ENCODE data around the gene LCP2. TPM values are rescaled to one million over a fixed set of nuclear protein-coding genes. Genes with fewer than 3 reads are reported as not detected.

LCP2 gene
- total RNA-seq, 1 donor: not detected

- H3K4me3 ChIP-seq (ENCODE audit: insufficient read depth, low read length): no peak overlapping the region
- no peaks in the 10 kb centered on the region for H3K4me1 ChIP-seq (ENCODE audit: insufficient read depth, low read length)
- no peaks in the 10 kb centered on the region for H3K36me3 ChIP-seq (ENCODE audit: insufficient read depth, low read length)
- no peak overlapping the region for H2AFZ ChIP-seq (ENCODE audit: low read length)
- H4K20me1 ChIP-seq (ENCODE audit: insufficient read depth, low read length): no peaks in the 10 kb centered on the region
- H3K9me3 ChIP-seq (ENCODE audit: low read depth, low read length): no peaks in the 10 kb centered on the region
- no peaks in the 10 kb centered on the region for H3K27me3 ChIP-seq (ENCODE audit: insufficient read depth, low read length)
- DNase-seq (ENCODE audit: insufficient read length, low spot score, missing footprints): no peak
- H3K79me2 ChIP-seq (ENCODE audit: insufficient read depth, low read length): no peaks in the 10 kb centered on the region
- H3K27ac ChIP-seq (ENCODE audit: low read depth, low read length): no peak overlapping the region
- no peak overlapping the region for H3K4me2 ChIP-seq (ENCODE audit: insufficient read depth, low read length)
- no peak for TF ChIP-seq CTCF (IDR thresholded peaks at IDR 0.05; ENCODE audit: extremely low read depth, low read depth, low read length)
Observed at GRCh38 chr5:170275376-170275994, 22.1 kb downstream of the LCP2 start.

GRCh38 chr5:170273968-170274710 is 23.4 kb downstream of the LCP2 start:
- Histone ChIP-seq H3K36me3 (ENCODE audit: insufficient read depth, low read length) (no peaks in the 10 kb centered on the region), H3K27ac (ENCODE audit: low read depth, low read length) (no peak overlapping the region), H3K27me3 (ENCODE audit: insufficient read depth, low read length) (no peaks in the 10 kb centered on the region), H2AFZ (ENCODE audit: low read length) (no peak overlapping the region), H4K20me1 (ENCODE audit: insufficient read depth, low read length) (no peaks in the 10 kb centered on the region), H3K79me2 (ENCODE audit: insufficient read depth, low read length) (no peaks in the 10 kb centered on the region), H3K4me2 (ENCODE audit: insufficient read depth, low read length) (no peak overlapping the region), H3K9me3 (ENCODE audit: low read depth, low read length) (no peaks in the 10 kb centered on the region), H3K4me1 (ENCODE audit: insufficient read depth, low read length) (no peaks in the 10 kb centered on the region), H3K4me3 (ENCODE audit: insufficient read depth, low read length) (no peak overlapping the region)
- no peak for DNase-seq (ENCODE audit: insufficient read length, low spot score, missing footprints)
- TF ChIP-seq CTCF (IDR thresholded peaks at IDR 0.05; ENCODE audit: extremely low read depth, low read depth, low read length): peak; percentile 21

GRCh38 chr5:170270293-170271069 is 27.1 kb downstream of the LCP2 start:
- H3K36me3 ChIP-seq (ENCODE audit: insufficient read depth, low read length): no peaks in the 10 kb centered on the region
- H3K4me3 ChIP-seq (ENCODE audit: insufficient read depth, low read length): no peak overlapping the region
- H3K27me3 ChIP-seq (ENCODE audit: insufficient read depth, low read length): peaks cover 19% of the 10 kb centered on the region
- H3K27ac ChIP-seq (ENCODE audit: low read depth, low read length): no peak overlapping the region
- H2AFZ ChIP-seq (ENCODE audit: low read length): no peak overlapping the region
- H4K20me1 ChIP-seq (ENCODE audit: insufficient read depth, low read length): no peaks in the 10 kb centered on the region
- no peak for TF ChIP-seq CTCF (IDR thresholded peaks at IDR 0.05; ENCODE audit: extremely low read depth, low read depth, low read length)
- no peak for DNase-seq (ENCODE audit: insufficient read length, low spot score, missing footprints)
- H3K79me2 ChIP-seq (ENCODE audit: insufficient read depth, low read length): no peaks in the 10 kb centered on the region
- H3K4me1 ChIP-seq (ENCODE audit: insufficient read depth, low read length): no peaks in the 10 kb centered on the region
- H3K4me2 ChIP-seq (ENCODE audit: insufficient read depth, low read length): no peak overlapping the region
- H3K9me3 ChIP-seq (ENCODE audit: low read depth, low read length): no peaks in the 10 kb centered on the region

- no peaks in the 10 kb centered on the region for H3K9me3 ChIP-seq (ENCODE audit: low read depth, low read length)
- DNase-seq (ENCODE audit: insufficient read length, low spot score, missing footprints): no peak
- H3K4me2 ChIP-seq (ENCODE audit: insufficient read depth, low read length): no peak overlapping the region
- no peak overlapping the region for H3K4me3 ChIP-seq (ENCODE audit: insufficient read depth, low read length)
- no peaks in the 10 kb centered on the region for H3K36me3 ChIP-seq (ENCODE audit: insufficient read depth, low read length)
- no peak overlapping the region for H2AFZ ChIP-seq (ENCODE audit: low read length)
- no peaks in the 10 kb centered on the region for H3K4me1 ChIP-seq (ENCODE audit: insufficient read depth, low read length)
- H3K27me3 ChIP-seq (ENCODE audit: insufficient read depth, low read length): peaks cover 22% of the 10 kb centered on the region
- no peaks in the 10 kb centered on the region for H3K79me2 ChIP-seq (ENCODE audit: insufficient read depth, low read length)
- no peaks in the 10 kb centered on the region for H4K20me1 ChIP-seq (ENCODE audit: insufficient read depth, low read length)
- TF ChIP-seq CTCF (IDR thresholded peaks at IDR 0.05; ENCODE audit: extremely low read depth, low read depth, low read length): no peak
- H3K27ac ChIP-seq (ENCODE audit: low read depth, low read length): no peak overlapping the region
Observed at GRCh38 chr5:170269579-170269978, 28.0 kb downstream of the LCP2 start.

Data from osteoblast (primary cell).